Dedifferentiated amniotic fluid mesenchymal stem cell (primary cell): Measurements from ENCODE around the gene CFAP69.
"Not testable (repeated sequence)": the region's sequence is repeated elsewhere in the genome, so short reads cannot be mapped to it uniquely, and the experiment has no call there.

ENCODE experiments used
- DNase-seq: peaks from one replicate; pipeline ENCODE4 v3.0.0-alpha.2; 2016; ENCODE audit errors: extremely low spot score

The CFAP69 gene

GRCh38 chr7:90270431-90271178 lies 25.6 kb downstream of the CFAP69 start:
- no peak for DNase-seq

DNA sequence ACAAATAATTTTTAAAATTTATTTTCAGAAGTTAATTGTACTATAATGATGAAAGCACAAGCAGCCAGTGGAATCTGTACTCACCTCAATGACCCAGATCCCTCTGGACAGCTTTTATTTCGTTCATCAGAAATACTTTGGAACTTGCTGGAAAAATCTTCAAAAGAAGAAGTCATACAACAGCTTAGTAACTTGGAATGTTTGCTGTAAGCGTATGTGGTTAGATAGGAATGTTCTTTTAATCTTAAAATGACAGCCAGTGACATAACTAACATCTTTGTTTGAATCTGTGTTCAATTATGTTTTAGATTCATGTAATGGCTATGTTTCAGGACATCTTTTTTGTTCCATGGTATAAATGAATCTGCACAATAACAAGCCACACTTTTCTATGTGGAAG lies 26.8 kb downstream of the CFAP69 start:
- DNase-seq = peak; percentile 68

DNA sequence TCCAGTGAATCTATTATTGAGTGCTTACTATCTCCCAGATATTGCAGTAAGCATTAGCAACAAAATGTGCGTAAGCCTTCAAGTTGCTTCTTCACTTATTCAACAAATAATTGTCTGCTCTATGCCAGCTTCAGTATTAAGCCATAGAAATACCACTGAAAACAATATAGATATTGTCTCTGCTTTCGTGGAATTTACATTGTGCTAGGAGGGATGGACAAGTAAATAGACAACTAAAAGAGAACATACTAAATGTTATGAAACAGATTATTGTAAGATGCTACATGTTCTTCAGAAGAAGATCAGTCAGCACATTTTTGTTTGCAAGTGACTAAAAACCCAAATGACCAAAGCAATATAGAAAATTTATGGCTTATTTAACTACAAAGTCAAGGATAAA lies 27.3 kb downstream of the CFAP69 start:
- no peak for DNase-seq

- no peak for DNase-seq
Observed at GRCh38 chr7:90274161-90274560, 29.2 kb downstream of the CFAP69 start.

DNA sequence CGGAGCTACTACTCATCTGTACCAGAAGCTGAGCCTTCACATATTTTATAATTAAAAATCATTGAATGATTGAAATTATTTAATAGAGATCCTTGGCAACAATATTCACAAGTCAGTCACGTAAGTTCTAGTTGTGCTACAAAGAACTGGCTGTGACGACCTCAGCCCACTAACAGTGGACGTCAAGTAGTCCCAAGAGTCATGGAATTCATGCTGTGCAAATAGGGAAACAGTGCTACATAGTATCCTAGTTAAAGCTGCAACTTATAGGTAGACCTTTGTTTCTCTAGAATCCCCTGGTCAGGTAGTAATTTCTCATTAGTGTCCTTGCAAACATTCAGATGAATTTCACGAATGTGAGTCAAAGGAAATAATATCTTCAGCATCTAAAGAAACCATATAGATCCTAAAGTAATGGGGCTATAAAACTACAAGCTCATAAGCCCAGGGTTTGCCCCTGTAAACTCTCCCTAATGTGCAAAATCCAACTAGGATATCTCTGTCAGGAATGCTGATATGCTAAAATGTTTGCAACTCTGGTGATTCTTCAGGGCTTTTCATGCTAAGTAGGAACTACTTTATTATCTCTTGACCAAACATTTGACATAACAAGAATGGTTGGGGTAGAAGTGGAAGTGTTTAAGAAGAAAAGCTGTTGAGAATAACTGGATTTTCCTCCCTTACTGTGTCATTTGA lies 31.2 kb downstream of the CFAP69 start:
- DNase-seq = no peak

DNA sequence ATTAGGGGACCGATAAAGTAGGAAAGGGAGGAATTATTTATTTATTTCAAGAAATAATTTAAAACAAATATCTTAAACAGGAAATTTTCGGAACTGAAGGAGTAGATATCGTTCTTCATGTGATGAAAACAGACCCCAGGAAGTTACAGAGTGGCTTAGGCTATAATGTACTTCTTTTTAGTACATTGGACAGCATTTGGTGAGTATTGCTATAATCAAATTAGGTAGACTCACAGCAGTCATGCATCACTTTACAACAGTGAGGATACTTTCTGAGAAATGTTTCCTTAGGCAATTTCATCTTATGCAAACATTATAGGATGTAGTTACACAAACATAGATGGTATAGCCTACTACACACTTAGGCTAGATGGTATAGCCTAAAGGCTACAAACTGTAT lies 43.2 kb downstream of the CFAP69 start:
- no peak for DNase-seq

GRCh38 chr7:90290244-90291113 lies 45.5 kb downstream of the CFAP69 start:
- no peak for DNase-seq

DNA sequence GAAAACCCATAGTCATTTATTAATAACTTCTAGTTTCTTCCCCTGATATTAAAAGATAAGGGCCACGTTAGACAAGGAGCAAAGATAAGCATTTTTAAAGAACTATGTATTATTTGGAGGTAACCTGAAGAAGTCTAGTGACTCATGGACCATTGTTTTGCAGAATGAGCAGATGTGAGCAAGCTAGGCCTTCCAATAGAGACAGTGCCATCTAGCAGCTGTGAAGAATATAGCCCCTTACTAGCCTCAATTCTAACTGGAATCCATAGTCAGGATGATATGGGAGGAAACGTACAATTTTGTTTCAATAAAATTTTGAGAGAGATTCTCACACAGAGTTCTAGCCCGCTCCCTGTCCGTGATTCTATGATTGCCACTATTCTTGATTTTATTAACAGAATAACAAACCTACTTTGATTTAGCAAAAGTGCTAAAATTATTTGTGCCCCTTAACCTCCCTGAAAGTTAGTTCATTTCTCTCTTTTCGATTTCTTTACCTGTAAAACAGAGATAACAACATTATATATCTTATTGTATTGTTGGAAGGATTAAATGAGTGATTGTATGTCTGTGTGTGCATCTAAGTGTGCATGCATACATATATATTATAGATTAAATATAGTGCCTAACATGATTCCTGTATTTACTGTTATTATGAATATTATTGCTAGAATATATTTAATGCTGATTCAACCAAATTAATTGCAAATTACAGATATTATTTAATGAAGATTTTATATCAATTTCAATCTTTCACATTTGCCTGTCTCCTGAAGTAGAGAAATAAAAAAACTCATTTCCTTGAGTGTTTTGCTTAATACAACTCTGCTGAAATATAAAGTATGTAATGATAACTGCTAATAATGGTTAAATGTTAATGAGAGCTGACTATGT lies 53.4 kb downstream of the CFAP69 start:
- DNase-seq = peak; percentile 51

GRCh38 chr7:90303241-90303640 lies 58.3 kb downstream of the CFAP69 start:
- no peak for DNase-seq

DNA sequence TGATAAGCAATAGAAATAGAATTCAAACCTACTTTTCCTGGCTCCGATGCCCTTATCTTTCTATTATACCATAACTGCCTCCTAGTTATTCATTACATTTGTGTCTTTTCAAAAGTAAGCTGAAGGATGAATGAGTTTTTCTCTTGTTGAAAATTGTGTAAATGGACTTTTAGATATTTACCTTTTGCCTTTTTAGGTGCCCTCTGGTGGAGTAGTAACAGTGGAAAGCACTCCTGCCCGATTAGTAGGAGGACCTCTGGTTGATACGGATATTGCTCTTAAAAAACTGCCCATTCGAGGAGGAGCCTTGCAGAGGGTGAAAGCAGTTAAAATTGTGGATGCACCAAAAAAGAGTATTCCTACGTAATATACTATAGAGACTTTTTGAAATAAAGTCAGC lies 64.9 kb downstream of the CFAP69 start:
- DNase-seq = no peak

GRCh38 chr7:90311175-90311574 lies 66.2 kb downstream of the CFAP69 start:
- no peak for DNase-seq

DNA sequence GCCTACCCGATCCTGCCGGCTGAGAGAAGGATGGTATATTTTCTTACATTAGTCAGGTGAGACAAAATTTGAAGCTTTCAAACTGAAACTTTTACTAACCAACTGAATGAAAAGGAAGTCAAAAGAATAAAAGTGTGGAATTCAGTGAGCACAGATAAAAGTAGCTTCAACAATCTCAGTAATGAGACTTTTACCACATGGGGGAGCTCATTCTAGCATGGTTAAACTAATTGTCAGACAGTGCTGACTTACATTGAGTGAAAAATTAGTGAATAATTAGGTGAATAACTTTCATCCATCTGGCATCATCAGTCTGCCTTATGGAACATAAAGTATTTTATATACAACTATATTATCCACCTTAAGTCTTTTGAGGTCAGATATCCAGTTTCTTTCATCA lies 67.8 kb downstream of the CFAP69 start:
- DNase-seq = no peak

DNA sequence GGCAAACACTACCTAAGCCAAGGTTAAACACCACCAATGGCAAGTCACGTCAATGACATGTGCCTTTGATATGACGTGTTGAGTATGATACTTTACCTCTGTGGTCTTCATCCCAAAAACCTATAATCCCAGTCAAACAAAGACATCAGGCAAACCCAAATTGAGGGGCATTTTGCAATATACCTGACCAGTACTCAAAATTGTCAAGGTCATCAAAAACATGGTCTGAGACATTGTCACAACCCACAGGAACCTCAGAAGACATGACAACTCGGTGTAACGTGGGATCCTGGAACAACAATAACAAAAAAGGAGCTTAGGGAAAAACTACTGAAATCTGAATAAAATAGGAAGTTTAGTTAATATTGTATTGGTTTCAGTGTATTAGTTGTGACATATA lies 68.9 kb downstream of the CFAP69 start:
- no peak for DNase-seq

GRCh38 chr7:90320014-90320413 lies 75.0 kb downstream of the CFAP69 start:
- DNase-seq = no peak

- DNase-seq = no peak
Observed at GRCh38 chr7:90320418-90320800, 75.4 kb downstream of the CFAP69 start.

GRCh38 chr7:90320801-90321494 lies 76.0 kb downstream of the CFAP69 start, which contains the start of gene FAM237B:
FAM237B (minus strand) TSS chr7:90321304; CDS start chr7:90319748, 1,556 bp downstream.
- no peak for DNase-seq

DNA sequence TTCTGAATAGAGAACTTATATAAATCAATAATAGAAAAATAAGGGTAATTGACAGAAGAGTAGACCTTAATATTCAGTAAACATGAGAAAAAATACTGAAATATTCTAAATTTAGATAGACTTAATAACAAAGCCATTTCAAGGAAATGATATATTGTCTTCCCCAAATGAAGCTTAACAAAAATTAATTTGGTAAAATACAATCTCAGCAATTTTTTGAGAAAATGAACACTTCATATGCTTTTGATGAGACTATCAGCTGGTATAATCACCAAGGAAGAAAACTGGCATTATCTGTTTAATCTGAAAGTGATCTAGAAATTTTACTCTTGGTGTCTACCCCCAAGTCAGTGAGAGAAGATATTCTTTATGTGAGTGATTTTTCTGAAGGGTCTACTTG lies 77.9 kb downstream of the CFAP69 start:
- no peak for DNase-seq

- DNase-seq = no peak
Observed at GRCh38 chr7:90326500-90326899, 81.5 kb downstream of the CFAP69 start.

GRCh38 chr7:90334193-90334843 lies 89.3 kb downstream of the CFAP69 start:
- no peak for DNase-seq

- DNase-seq = not testable (repeated sequence)
Observed at GRCh38 chr7:90334926-90335325, 90.0 kb downstream of the CFAP69 start.
